GM12892 (cell line): Measurements from ENCODE around the gene PIK3CB.

Experiments
- POLR2A ChIP-seq: IDR thresholded peaks from 2 replicates; pipeline ENCODE4 v1.6.1; 2011; ENCODE audit warnings: low read depth, low read length, control low read depth
- TAF1 ChIP-seq: IDR thresholded peaks from 2 replicates; pipeline ENCODE4 v1.6.1; 2011; ENCODE audit warnings: low read depth, mild to moderate bottlenecking, control low read depth, low read length, borderline replicate concordance

- TF ChIP-seq POLR2A (no peak), TAF1 (no peak)
Measured at GRCh38 chr3:138624518-138624917, 210.2 kb downstream of the PIK3CB start.
